Mucosa of stomach (tissue), 1 donor: ENCODE measurements around the gene TNNT1.
"Not testable (repeated sequence)": the region's sequence is repeated elsewhere in the genome, so short reads cannot be mapped to it uniquely, and the experiment has no call there.

Experiments
- H3K27me3 ChIP-seq: one replicate; pipeline ENCODE4 v1.7.0; 2013; ENCODE audit warnings: mild to moderate bottlenecking, low read length; ENCODE audit not compliant: control insufficient read depth, insufficient read depth
- H3K36me3 ChIP-seq: one replicate; pipeline ENCODE4 v1.7.0; 2013; ENCODE audit warnings: low read length; ENCODE audit not compliant: control insufficient read depth, insufficient read depth
- H3K4me1 ChIP-seq: one replicate; pipeline ENCODE4 v1.7.0; 2013; ENCODE audit warnings: mild to moderate bottlenecking, low read length; ENCODE audit not compliant: control insufficient read depth, insufficient read depth
- H3K4me3 ChIP-seq: one replicate; pipeline ENCODE4 v1.7.0; 2013; ENCODE audit warnings: low read length
- H3K9ac ChIP-seq: one replicate; pipeline ENCODE4 v1.7.0; 2013; ENCODE audit warnings: mild to moderate bottlenecking, low read length, moderate library complexity
- H3K9me3 ChIP-seq: one replicate; pipeline ENCODE4 v1.7.0; 2013; ENCODE audit warnings: mild to moderate bottlenecking, low read length, moderate library complexity; ENCODE audit not compliant: control insufficient read depth
- donor health status: Pancreatic carcinoma.

TNNT1 gene

GRCh38 chr19:55161571-55162322 lies 12.7 kb upstream of the TNNT1 start:
- H3K4me3 ChIP-seq: no peak overlapping the region
- H3K9me3 ChIP-seq: no peaks in the 10 kb centered on the region
- H3K4me1 ChIP-seq: peaks cover 8% of the 10 kb centered on the region
- H3K9ac ChIP-seq: no peak overlapping the region
- H3K36me3 ChIP-seq: no peaks in the 10 kb centered on the region
- peaks cover 48% of the 10 kb centered on the region for H3K27me3 ChIP-seq

- no peaks in the 10 kb centered on the region for H3K36me3 ChIP-seq
- no peak overlapping the region for H3K9ac ChIP-seq
- no peaks in the 10 kb centered on the region for H3K9me3 ChIP-seq
- peaks cover 54% of the 10 kb centered on the region for H3K27me3 ChIP-seq
- H3K4me1 ChIP-seq: peaks cover 13% of the 10 kb centered on the region
- H3K4me3 ChIP-seq: no peak overlapping the region
Observed at GRCh38 chr19:55160986-55161365, 12.0 kb upstream of the TNNT1 start.

GRCh38 chr19:55160128-55160985 lies 11.4 kb upstream of the TNNT1 start:
- H3K4me3 ChIP-seq: no peak overlapping the region
- H3K9ac ChIP-seq: no peak overlapping the region
- H3K9me3 ChIP-seq: no peaks in the 10 kb centered on the region
- H3K27me3 ChIP-seq: peaks cover 54% of the 10 kb centered on the region
- H3K36me3 ChIP-seq: no peaks in the 10 kb centered on the region
- H3K4me1 ChIP-seq: peaks cover 13% of the 10 kb centered on the region

GRCh38 chr19:55158848-55159749 lies 10.1 kb upstream of the TNNT1 start:
- Histone ChIP-seq H3K36me3 (no peaks in the 10 kb centered on the region), H3K4me1 (peaks cover 13% of the 10 kb centered on the region), H3K9me3 (no peaks in the 10 kb centered on the region), H3K9ac (no peak overlapping the region), H3K27me3 (peaks cover 51% of the 10 kb centered on the region), H3K4me3 (no peak overlapping the region)

GRCh38 chr19:55158423-55158822 lies 9.4 kb upstream of the TNNT1 start:
- Histone ChIP-seq H3K4me1 (peaks cover 13% of the 10 kb centered on the region), H3K9me3 (no peaks in the 10 kb centered on the region), H3K27me3 (peaks cover 51% of the 10 kb centered on the region), H3K9ac (no peak overlapping the region), H3K36me3 (no peaks in the 10 kb centered on the region), H3K4me3 (no peak overlapping the region)

- no peak within 1 kb of the TSS for H3K4me3 ChIP-seq
- no peak within 1 kb of the TSS for H3K9ac ChIP-seq
- peaks cover 51% of the 10 kb centered on the region for H3K27me3 ChIP-seq
- no peaks in the 10 kb centered on the region for H3K9me3 ChIP-seq
- H3K36me3 ChIP-seq: no peaks in the 10 kb centered on the region
- peaks cover 13% of the 10 kb centered on the region for H3K4me1 ChIP-seq
Observed at GRCh38 chr19:55157064-55157908, 8.3 kb upstream of the TNNT1 start, which contains the start of gene TNNI3. TNNI3 (minus strand) TSS chr19:55157732; CDS start chr19:55157589, 143 bp downstream.

- H3K36me3 ChIP-seq: no peaks in the 10 kb centered on the region
- peaks cover 43% of the 10 kb centered on the region for H3K27me3 ChIP-seq
- no peak overlapping the region for H3K4me3 ChIP-seq
- H3K9me3 ChIP-seq: no peaks in the 10 kb centered on the region
- peaks cover 13% of the 10 kb centered on the region for H3K4me1 ChIP-seq
- no peak overlapping the region for H3K9ac ChIP-seq
Observed at GRCh38 chr19:55156202-55157063, 7.4 kb upstream of the TNNT1 start.

GRCh38 chr19:55155784-55156183 lies 6.8 kb upstream of the TNNT1 start:
- peaks cover 39% of the 10 kb centered on the region for H3K27me3 ChIP-seq
- H3K9me3 ChIP-seq, H3K9ac ChIP-seq, H3K36me3 ChIP-seq, H3K4me3 ChIP-seq: not testable (repeated sequence)
- H3K4me1 ChIP-seq: peaks cover 13% of the 10 kb centered on the region

GRCh38 chr19:55153652-55154264 lies 4.8 kb upstream of the TNNT1 start:
- Histone ChIP-seq H3K36me3 (no peaks in the 10 kb centered on the region), H3K27me3 (peaks cover 40% of the 10 kb centered on the region), H3K4me3 (no peak overlapping the region), H3K9ac (no peak overlapping the region), H3K4me1 (peaks cover 6% of the 10 kb centered on the region), H3K9me3 (no peaks in the 10 kb centered on the region)

GRCh38 chr19:55152017-55152416 lies 3.0 kb upstream of the TNNT1 start:
- no peaks in the 10 kb centered on the region for H3K9me3 ChIP-seq
- H3K27me3 ChIP-seq: peaks cover 36% of the 10 kb centered on the region

More at GRCh38 chr19:55152017-55152416, 3.0 kb upstream of the TNNT1 start:
- H3K36me3 ChIP-seq: no peaks in the 10 kb centered on the region
- no peak overlapping the region for H3K4me3 ChIP-seq
- peaks cover 6% of the 10 kb centered on the region for H3K4me1 ChIP-seq
- H3K9ac ChIP-seq: no peak overlapping the region
